ENCODE results near the gene SMIM15. TPM values are rescaled to one million over a fixed set of nuclear protein-coding genes. Genes with fewer than 3 reads are reported as not detected.

Gene SMIM15
- total RNA-seq, 1 donor, result 31.8 TPM

GRCh38 chr5:61171479-61171878, 9.2 kb upstream of the SMIM15 start:
- peaks cover 2% of the 10 kb centered on the region for H3K79me2 ChIP-seq (ENCODE audit: insufficient read depth, low read length)
- H3K27ac ChIP-seq (ENCODE audit: low read depth, low read length), result no peak overlapping the region
- H3K4me1 ChIP-seq (ENCODE audit: insufficient read depth, low read length), result no peaks in the 10 kb centered on the region
- H4K20me1 ChIP-seq (ENCODE audit: insufficient read depth, low read length), result no peaks in the 10 kb centered on the region
- TF ChIP-seq CTCF (IDR thresholded peaks at IDR 0.05; ENCODE audit: extremely low read depth, low read depth, low read length), result no peak
- no peak overlapping the region for H3K4me2 ChIP-seq (ENCODE audit: insufficient read depth, low read length)
- H3K27me3 ChIP-seq (ENCODE audit: insufficient read depth, low read length), result no peaks in the 10 kb centered on the region
- H2AFZ ChIP-seq (ENCODE audit: low read length), result no peak overlapping the region
- H3K36me3 ChIP-seq (ENCODE audit: insufficient read depth, low read length), result no peaks in the 10 kb centered on the region
- H3K4me3 ChIP-seq (ENCODE audit: insufficient read depth, low read length), result no peak overlapping the region
- no peaks in the 10 kb centered on the region for H3K9me3 ChIP-seq (ENCODE audit: low read depth, low read length)
- no peak for DNase-seq (ENCODE audit: insufficient read length, low spot score, missing footprints)

- no peak for DNase-seq (ENCODE audit: insufficient read length, low spot score, missing footprints)
- no peaks in the 10 kb centered on the region for H3K9me3 ChIP-seq (ENCODE audit: low read depth, low read length)
- H3K4me1 ChIP-seq (ENCODE audit: insufficient read depth, low read length), result peaks cover under 1% of the 10 kb centered on the region
- no peak overlapping the region for H3K4me2 ChIP-seq (ENCODE audit: insufficient read depth, low read length)
- TF ChIP-seq CTCF (IDR thresholded peaks at IDR 0.05; ENCODE audit: extremely low read depth, low read depth, low read length), result no peak
- H2AFZ ChIP-seq (ENCODE audit: low read length), result no peak overlapping the region
- no peak overlapping the region for H3K4me3 ChIP-seq (ENCODE audit: insufficient read depth, low read length)
- H3K27me3 ChIP-seq (ENCODE audit: insufficient read depth, low read length), result no peaks in the 10 kb centered on the region
- H3K36me3 ChIP-seq (ENCODE audit: insufficient read depth, low read length), result no peaks in the 10 kb centered on the region
- H3K79me2 ChIP-seq (ENCODE audit: insufficient read depth, low read length), result peaks cover 7% of the 10 kb centered on the region
- H3K27ac ChIP-seq (ENCODE audit: low read depth, low read length), result no peak overlapping the region
- H4K20me1 ChIP-seq (ENCODE audit: insufficient read depth, low read length), result no peaks in the 10 kb centered on the region
Measured at GRCh38 chr5:61168951-61169350, 6.7 kb upstream of the SMIM15 start.

GRCh38 chr5:61167382-61167781, 5.1 kb upstream of the SMIM15 start:
- DNase-seq (ENCODE audit: insufficient read length, low spot score, missing footprints), result peak; percentile 78
- H3K4me1 ChIP-seq (ENCODE audit: insufficient read depth, low read length), result peaks cover 12% of the 10 kb centered on the region
- H3K36me3 ChIP-seq (ENCODE audit: insufficient read depth, low read length), result no peaks in the 10 kb centered on the region
- H3K79me2 ChIP-seq (ENCODE audit: insufficient read depth, low read length), result peaks cover 23% of the 10 kb centered on the region
- no peaks in the 10 kb centered on the region for H4K20me1 ChIP-seq (ENCODE audit: insufficient read depth, low read length)
- H3K9me3 ChIP-seq (ENCODE audit: low read depth, low read length), result no peaks in the 10 kb centered on the region
- no peaks in the 10 kb centered on the region for H3K27me3 ChIP-seq (ENCODE audit: insufficient read depth, low read length)
- TF ChIP-seq CTCF (IDR thresholded peaks at IDR 0.05; ENCODE audit: extremely low read depth, low read depth, low read length), result peak; percentile 68
- H3K4me2 ChIP-seq (ENCODE audit: insufficient read depth, low read length), result no peak overlapping the region
- H3K4me3 ChIP-seq (ENCODE audit: insufficient read depth, low read length), result no peak overlapping the region
- no peak overlapping the region for H3K27ac ChIP-seq (ENCODE audit: low read depth, low read length)
- H2AFZ ChIP-seq (ENCODE audit: low read length), result no peak overlapping the region

GRCh38 chr5:61163905-61164304, 1.6 kb upstream of the SMIM15 start:
- H3K27ac ChIP-seq (ENCODE audit: low read depth, low read length), result no peak overlapping the region
- peak overlapping the region; percentile 83 for H3K4me2 ChIP-seq (ENCODE audit: insufficient read depth, low read length)
- no peaks in the 10 kb centered on the region for H4K20me1 ChIP-seq (ENCODE audit: insufficient read depth, low read length)
- peak overlapping the region; percentile 97 for H3K4me3 ChIP-seq (ENCODE audit: insufficient read depth, low read length)
- no peak overlapping the region for H2AFZ ChIP-seq (ENCODE audit: low read length)
- peaks cover 20% of the 10 kb centered on the region for H3K4me1 ChIP-seq (ENCODE audit: insufficient read depth, low read length)
- H3K27me3 ChIP-seq (ENCODE audit: insufficient read depth, low read length), result no peaks in the 10 kb centered on the region
- peaks cover 13% of the 10 kb centered on the region for H3K36me3 ChIP-seq (ENCODE audit: insufficient read depth, low read length)
- no peak for TF ChIP-seq CTCF (IDR thresholded peaks at IDR 0.05; ENCODE audit: extremely low read depth, low read depth, low read length)
- DNase-seq (ENCODE audit: insufficient read length, low spot score, missing footprints), result peak; percentile 6
- no peaks in the 10 kb centered on the region for H3K9me3 ChIP-seq (ENCODE audit: low read depth, low read length)
- peaks cover 54% of the 10 kb centered on the region for H3K79me2 ChIP-seq (ENCODE audit: insufficient read depth, low read length)

Data from osteoblast (primary cell).